HEK293 (cell line): Measurements from ENCODE around the gene IL1RAPL1.

Experiments used
- CTCF ChIA-PET: fragments of 350-600 bp; formaldehyde crosslinking; extraction: SDS; loops from one replicate; lab custom pipeline; 2021; ENCODE audit warnings: antibody characterized with exemption; lab: Yijun Ruan, JAX
- POLR2A ChIA-PET: fragments of 300-600 bp; formaldehyde crosslinking; extraction: SDS; loops from one replicate; lab custom pipeline; 2020; ENCODE audit warnings: antibody characterized with exemption, inconsistent platforms; lab: Yijun Ruan, JAX
- H3K27ac ChIP-seq: fragments of 200-500 bp; sonication (Bioruptor generic); 2 replicates; pipeline ENCODE4 v1.5.1; 2014; ENCODE audit warnings: low read depth, low read length, control low read depth, inconsistent platforms; ENCODE audit errors: extremely low read depth
- H3K36me3 ChIP-seq, 2 experiments: fragments of 200-500 bp in 1 of 2; sonication (Bioruptor generic) in 1 of 2; 1 replicate in 1 of 2; 2 replicates in 1 of 2; pipeline ENCODE4 v1.5.1; 2014 to 2017; ENCODE audit warnings: inconsistent platforms in 2 of 2, low read length in 2 of 2; ENCODE audit not compliant: control insufficient read depth in 2 of 2, insufficient read depth in 1 of 2
- H3K4me1 ChIP-seq: fragments of 200-500 bp; sonication (Bioruptor generic); 2 replicates; pipeline ENCODE4 v1.5.1; 2014; ENCODE audit warnings: mild to moderate bottlenecking, low read length, inconsistent platforms; ENCODE audit not compliant: control insufficient read depth, insufficient read depth
- H3K4me3 ChIP-seq: 2 replicates; pipeline ENCODE4 v1.5.1; 2011; ENCODE audit warnings: low read depth, mild to moderate bottlenecking, control low read depth, low read length, moderate library complexity
- H3K9me3 ChIP-seq: fragments of 200-500 bp; sonication (Bioruptor generic); 2 replicates; pipeline ENCODE4 v1.5.1; 2014; ENCODE audit warnings: low read depth, low read length, inconsistent platforms; ENCODE audit not compliant: control insufficient read depth, insufficient read depth
- OSR2 ChIP-seq: fragments of 450-650 bp; formaldehyde crosslinking; IDR thresholded peaks from 2 replicates; pipeline ENCODE4 v1.5.1; 2016; ENCODE audit warnings: missing biosample characterization, missing genetic modification characterization
- SCRT1 ChIP-seq: fragments of 450-650 bp; formaldehyde crosslinking; IDR thresholded peaks from 2 replicates; pipeline ENCODE4 v1.5.1; 2016; ENCODE audit warnings: missing biosample characterization, missing genetic modification characterization, borderline replicate concordance
- SCRT2 ChIP-seq: fragments of 450-650 bp; formaldehyde crosslinking; IDR thresholded peaks from 2 replicates; pipeline ENCODE4 v1.5.1; 2016; ENCODE audit warnings: missing biosample characterization, missing genetic modification characterization
- SP7 ChIP-seq: fragments of 450-650 bp; formaldehyde crosslinking; IDR thresholded peaks from 2 replicates; pipeline ENCODE4 v1.5.1; 2016; ENCODE audit warnings: missing biosample characterization, missing genetic modification characterization
- ZFP41 ChIP-seq: fragments of 450-650 bp; formaldehyde crosslinking; IDR thresholded peaks from 2 replicates; pipeline ENCODE4 v1.5.1; 2016; ENCODE audit warnings: missing biosample characterization, missing genetic modification characterization, borderline replicate concordance
- ZNF10 ChIP-seq: fragments of 450-650 bp; formaldehyde crosslinking; IDR thresholded peaks from 2 replicates; pipeline ENCODE4 v1.5.1; 2017; ENCODE audit warnings: missing biosample characterization, missing genetic modification characterization
- ZNF223 ChIP-seq: fragments of 450-650 bp; formaldehyde crosslinking; IDR thresholded peaks from 2 replicates; pipeline ENCODE4 v1.5.1; 2016; ENCODE audit warnings: missing biosample characterization, missing genetic modification characterization
- ZNF292 ChIP-seq: fragments of 450-650 bp; formaldehyde crosslinking; IDR thresholded peaks from 2 replicates; pipeline ENCODE4 v1.5.1; 2016; ENCODE audit warnings: low read depth, missing biosample characterization, missing genetic modification characterization, borderline replicate concordance
- ZNF518A ChIP-seq: fragments of 450-650 bp; formaldehyde crosslinking; conservative IDR thresholded peaks from 2 replicates; pipeline ENCODE4 v1.5.1; 2016; ENCODE audit warnings: low read depth, missing biosample characterization, missing genetic modification characterization
- ZNF654 ChIP-seq: fragments of 450-650 bp; formaldehyde crosslinking; IDR thresholded peaks from 2 replicates; pipeline ENCODE4 v1.5.1; 2016; ENCODE audit warnings: low read depth, missing biosample characterization, missing genetic modification characterization
- TF ChIP-seq, protein P1 (sequence below): fragments of 450-650 bp; formaldehyde crosslinking; IDR thresholded peaks from 2 replicates; pipeline ENCODE4 v1.5.1; 2016; ENCODE audit warnings: missing biosample characterization, missing genetic modification characterization
- TF ChIP-seq, protein P2 (sequence below): fragments of 450-650 bp; formaldehyde crosslinking; IDR thresholded peaks from 2 replicates; pipeline ENCODE4 v1.5.1; 2016; ENCODE audit warnings: missing biosample characterization, missing genetic modification characterization

Gene IL1RAPL1

DNA sequence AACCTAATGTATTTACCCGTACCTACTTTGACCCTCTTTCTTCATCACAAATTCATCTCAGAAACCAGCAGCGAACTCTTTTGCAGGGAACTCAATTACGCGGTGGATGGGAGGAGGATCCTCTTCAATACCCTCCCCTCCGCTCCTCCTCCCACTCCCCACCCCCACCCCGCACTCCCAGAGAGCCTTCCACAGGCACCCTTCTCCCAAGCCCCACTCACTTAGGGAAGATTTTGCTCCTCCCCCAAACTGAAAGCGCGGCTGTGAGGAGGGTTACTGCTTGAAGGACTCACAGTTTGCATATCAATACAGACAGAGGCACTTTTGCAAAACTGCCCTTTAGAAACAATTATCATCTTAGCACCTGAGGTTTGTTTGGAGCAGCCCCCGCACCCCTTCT is 960 bp upstream of the IL1RAPL1 start:
- TF ChIP-seq OSR2 (no peak), SCRT1 (tag by site-specific recombination) (no peak), ZNF518A (no peak), SCRT2 (no peak), ZNF10 (tag by site-specific recombination) (no peak), ZNF292 (tag by site-specific recombination) (no peak), SP7 (tag by site-specific recombination) (no peak)
- TF ChIP-seq, protein P1, sequence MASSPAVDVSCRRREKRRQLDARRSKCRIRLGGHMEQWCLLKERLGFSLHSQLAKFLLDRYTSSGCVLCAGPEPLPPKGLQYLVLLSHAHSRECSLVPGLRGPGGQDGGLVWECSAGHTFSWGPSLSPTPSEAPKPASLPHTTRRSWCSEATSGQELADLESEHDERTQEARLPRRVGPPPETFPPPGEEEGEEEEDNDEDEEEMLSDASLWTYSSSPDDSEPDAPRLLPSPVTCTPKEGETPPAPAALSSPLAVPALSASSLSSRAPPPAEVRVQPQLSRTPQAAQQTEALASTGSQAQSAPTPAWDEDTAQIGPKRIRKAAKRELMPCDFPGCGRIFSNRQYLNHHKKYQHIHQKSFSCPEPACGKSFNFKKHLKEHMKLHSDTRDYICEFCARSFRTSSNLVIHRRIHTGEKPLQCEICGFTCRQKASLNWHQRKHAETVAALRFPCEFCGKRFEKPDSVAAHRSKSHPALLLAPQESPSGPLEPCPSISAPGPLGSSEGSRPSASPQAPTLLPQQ (tag by site-specific recombination): no peak
- TF ChIP-seq, all 188 proteins: peak for 0
- H3K4me1 ChIP-seq: no peaks in the 10 kb centered on the region
- ChIA-PET CTCF (no interaction called here), POLR2A (no interaction called here)
- H3K36me3 ChIP-seq: no peaks in the 10 kb centered on the region
- no peak overlapping the region for H3K27ac ChIP-seq
- no peak overlapping the region for H3K4me3 ChIP-seq
- no peaks in the 10 kb centered on the region for H3K9me3 ChIP-seq

DNA sequence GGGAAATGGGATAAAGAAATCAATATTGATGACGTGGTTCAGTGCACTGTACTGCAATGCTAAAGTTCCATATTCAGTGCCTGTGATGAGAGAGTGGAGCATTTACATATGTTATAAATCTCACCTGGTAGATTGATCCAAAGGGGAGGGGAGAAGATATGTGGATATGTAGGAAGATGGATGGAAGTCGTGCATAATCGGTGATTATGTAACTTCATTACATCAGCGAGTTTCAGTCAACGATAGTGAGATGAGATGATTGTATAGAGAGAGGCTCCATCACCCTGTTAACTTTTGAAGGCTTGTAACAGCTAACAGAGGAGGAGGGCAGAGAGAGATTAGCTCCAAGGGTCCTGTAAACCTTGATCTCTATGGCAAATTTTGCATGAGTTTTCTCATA is 1.8 kb downstream of the IL1RAPL1 start:
- TF ChIP-seq ZFP41 (tag by site-specific recombination) (no peak), ZNF223 (tag by site-specific recombination) (no peak)
- TF ChIP-seq, protein P2, sequence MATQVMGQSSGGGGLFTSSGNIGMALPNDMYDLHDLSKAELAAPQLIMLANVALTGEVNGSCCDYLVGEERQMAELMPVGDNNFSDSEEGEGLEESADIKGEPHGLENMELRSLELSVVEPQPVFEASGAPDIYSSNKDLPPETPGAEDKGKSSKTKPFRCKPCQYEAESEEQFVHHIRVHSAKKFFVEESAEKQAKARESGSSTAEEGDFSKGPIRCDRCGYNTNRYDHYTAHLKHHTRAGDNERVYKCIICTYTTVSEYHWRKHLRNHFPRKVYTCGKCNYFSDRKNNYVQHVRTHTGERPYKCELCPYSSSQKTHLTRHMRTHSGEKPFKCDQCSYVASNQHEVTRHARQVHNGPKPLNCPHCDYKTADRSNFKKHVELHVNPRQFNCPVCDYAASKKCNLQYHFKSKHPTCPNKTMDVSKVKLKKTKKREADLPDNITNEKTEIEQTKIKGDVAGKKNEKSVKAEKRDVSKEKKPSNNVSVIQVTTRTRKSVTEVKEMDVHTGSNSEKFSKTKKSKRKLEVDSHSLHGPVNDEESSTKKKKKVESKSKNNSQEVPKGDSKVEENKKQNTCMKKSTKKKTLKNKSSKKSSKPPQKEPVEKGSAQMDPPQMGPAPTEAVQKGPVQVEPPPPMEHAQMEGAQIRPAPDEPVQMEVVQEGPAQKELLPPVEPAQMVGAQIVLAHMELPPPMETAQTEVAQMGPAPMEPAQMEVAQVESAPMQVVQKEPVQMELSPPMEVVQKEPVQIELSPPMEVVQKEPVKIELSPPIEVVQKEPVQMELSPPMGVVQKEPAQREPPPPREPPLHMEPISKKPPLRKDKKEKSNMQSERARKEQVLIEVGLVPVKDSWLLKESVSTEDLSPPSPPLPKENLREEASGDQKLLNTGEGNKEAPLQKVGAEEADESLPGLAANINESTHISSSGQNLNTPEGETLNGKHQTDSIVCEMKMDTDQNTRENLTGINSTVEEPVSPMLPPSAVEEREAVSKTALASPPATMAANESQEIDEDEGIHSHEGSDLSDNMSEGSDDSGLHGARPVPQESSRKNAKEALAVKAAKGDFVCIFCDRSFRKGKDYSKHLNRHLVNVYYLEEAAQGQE (tag by site-specific recombination): no peak
- Histone ChIP-seq H3K27ac (no peak overlapping the region), H3K9me3 (no peaks in the 10 kb centered on the region), H3K36me3 (no peaks in the 10 kb centered on the region), H3K4me1 (no peaks in the 10 kb centered on the region), H3K4me3 (no peak overlapping the region)
- CTCF ChIA-PET: interaction anchor here (0.8 kb wide), 1 partner anchor 390 kb away, joined by 3 read pairs; no protein-coding TSS in a partner anchor
- POLR2A ChIA-PET: no interaction called here

DNA sequence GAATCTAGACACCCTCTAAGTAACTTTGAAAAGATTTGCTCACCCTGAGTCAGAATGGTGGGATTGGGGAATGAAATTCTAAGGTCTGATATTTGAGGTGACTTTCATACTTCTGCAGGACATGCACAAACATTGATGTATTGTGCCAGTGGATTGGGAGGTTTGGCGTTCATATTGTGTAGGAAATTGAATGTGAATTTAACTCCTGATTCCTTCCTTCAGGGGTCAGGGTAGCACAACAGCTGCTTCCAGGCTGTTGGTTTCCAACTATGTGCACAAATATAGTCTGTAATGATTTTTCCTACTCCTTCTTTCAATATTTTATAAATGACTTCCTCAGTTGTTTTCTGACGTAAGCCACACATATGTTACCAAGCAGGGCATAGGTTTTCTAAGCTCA is 3.1 kb downstream of the IL1RAPL1 start:
- Histone ChIP-seq H3K4me1 (no peaks in the 10 kb centered on the region), H3K9me3 (no peaks in the 10 kb centered on the region), H3K4me3 (no peak overlapping the region), H3K27ac (no peak overlapping the region), H3K36me3 (no peaks in the 10 kb centered on the region)
- TF ChIP-seq ZNF654 (tag by site-specific recombination): no peak
- POLR2A ChIA-PET: no interaction called here
- CTCF ChIA-PET: no interaction called here
